Mononuclear cell (primary cell): Measurements from ENCODE around the gene SKAP1. TPM values are rescaled to one million over a fixed set of nuclear protein-coding genes. Genes with fewer than 3 reads are reported as not detected.

Experiments
- H3K27me3 ChIP-seq: 2 replicates; pipeline ENCODE4 v1.6.0; 2011; ENCODE audit warnings: low read length, control low read depth; ENCODE audit not compliant: insufficient read depth
- H3K4me1 ChIP-seq: 2 replicates; pipeline ENCODE4 v1.5.1; 2011; ENCODE audit warnings: mild to moderate bottlenecking, low read length, control low read depth; ENCODE audit not compliant: insufficient read depth
- H3K4me3 ChIP-seq: 2 replicates; pipeline ENCODE4 v1.5.1; 2011; ENCODE audit warnings: mild to moderate bottlenecking, low read length, moderate library complexity
- H3K9me3 ChIP-seq: 2 replicates; pipeline ENCODE4 v1.5.1; 2011; ENCODE audit warnings: low read depth, mild to moderate bottlenecking, control low read depth, low read length
- total RNA-seq: library from RNA; depleted of rRNA; stranded (reverse); fragments of >200 nt; gene quantifications from one replicate; pipeline ENCODE4 v1.2.3, GENCODE V29; 2012

The SKAP1 gene
- total RNA-seq, 1 donor, result 40.1 TPM

DNA sequence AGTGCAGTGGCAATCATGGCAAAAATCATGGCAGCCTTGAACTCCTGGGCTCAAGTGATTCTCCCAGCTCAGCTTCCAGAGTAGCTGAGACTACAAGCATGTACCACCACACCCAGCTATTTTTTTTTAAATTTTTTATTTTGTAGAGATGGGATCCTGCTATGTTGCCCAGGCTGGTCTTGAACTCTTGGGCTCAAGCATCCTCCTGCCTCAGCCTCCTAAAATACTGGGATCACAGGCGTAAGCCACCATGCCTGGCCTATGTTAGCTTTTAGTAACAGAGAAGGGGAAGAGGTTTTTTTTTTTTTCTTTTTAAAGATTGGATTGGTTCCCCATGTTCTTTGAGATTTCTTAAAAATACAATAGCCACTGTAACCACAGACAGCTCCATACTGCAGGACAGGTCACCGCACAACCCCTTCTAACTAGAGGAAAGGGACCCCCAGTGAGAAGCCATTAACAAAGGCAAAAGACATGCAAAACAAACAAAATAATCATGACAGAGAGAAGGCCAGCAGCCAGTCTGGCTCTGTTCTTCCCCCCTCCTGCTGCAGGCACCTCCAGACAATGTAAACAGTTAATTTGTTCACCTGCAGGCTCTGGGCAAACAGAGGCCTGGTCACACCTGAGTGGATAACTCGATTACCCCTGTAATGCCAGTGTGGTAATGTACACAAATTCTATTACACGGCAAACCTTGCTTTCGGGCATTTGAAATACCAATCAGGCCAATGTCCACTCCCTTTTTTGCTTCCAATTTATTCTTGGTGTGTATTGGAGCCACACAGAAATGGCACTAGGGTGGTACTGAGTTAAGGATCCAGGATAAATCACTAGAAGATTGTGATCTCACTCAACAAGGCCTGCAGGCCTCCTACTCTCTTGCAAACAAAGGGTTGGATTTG is 269.6 kb downstream of the SKAP1 start:
- H3K4me1 ChIP-seq, result no peaks in the 10 kb centered on the region
- no peaks in the 10 kb centered on the region for H3K27me3 ChIP-seq

GRCh38 chr17:48159232-48159631 is 270.8 kb downstream of the SKAP1 start:
- Histone ChIP-seq H3K27me3 (no peaks in the 10 kb centered on the region), H3K4me3 (no peak overlapping the region), H3K9me3 (no peaks in the 10 kb centered on the region), H3K4me1 (no peaks in the 10 kb centered on the region)

More for the DNA sequence above, 269.6 kb downstream of the SKAP1 start:
- Histone ChIP-seq H3K4me3 (no peak overlapping the region), H3K9me3 (no peaks in the 10 kb centered on the region)

DNA sequence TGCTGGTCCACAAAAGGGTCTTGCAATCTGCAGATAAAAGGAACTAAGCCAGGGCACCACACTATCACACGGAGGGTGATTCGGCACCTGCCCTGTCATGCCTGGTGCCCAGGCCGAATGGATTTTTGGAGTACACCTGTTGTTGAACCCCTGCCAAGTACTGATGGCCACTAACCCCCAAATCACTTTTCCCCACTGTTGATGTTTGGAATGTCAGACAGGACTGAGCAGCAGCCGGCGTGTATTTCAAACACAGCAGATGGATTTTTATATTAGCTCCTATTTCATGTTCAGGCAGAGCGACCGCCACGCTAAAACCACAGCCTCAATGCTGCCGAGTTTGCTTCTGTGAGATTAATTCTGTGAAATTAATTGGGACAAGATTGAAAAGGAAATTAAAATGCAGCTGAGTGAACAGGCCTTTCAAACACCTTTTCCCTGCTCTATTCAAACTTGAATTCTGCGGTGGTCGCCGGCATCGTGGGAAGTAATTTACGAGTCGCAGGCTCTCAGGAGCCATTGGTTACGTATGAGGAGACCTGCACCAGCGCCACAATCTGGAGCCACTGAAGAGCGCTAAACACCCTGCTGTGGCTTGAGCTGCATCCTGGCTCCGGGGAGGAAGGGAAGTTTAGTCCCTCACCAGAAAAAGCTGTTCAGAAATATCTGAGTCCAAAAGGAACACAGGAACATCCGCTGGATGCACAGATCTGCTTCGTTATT is 274.0 kb downstream of the SKAP1 start:
- no peaks in the 10 kb centered on the region for H3K27me3 ChIP-seq
- no peak overlapping the region for H3K4me3 ChIP-seq
- H3K4me1 ChIP-seq, result no peaks in the 10 kb centered on the region
- H3K9me3 ChIP-seq, result no peaks in the 10 kb centered on the region

- H3K9me3 ChIP-seq, result no peaks in the 10 kb centered on the region
- no peaks in the 10 kb centered on the region for H3K4me1 ChIP-seq
- peaks cover 2% of the 10 kb centered on the region for H3K27me3 ChIP-seq
- H3K4me3 ChIP-seq, result no peak overlapping the region
Measured at GRCh38 chr17:48153691-48154358, 276.2 kb downstream of the SKAP1 start.

DNA sequence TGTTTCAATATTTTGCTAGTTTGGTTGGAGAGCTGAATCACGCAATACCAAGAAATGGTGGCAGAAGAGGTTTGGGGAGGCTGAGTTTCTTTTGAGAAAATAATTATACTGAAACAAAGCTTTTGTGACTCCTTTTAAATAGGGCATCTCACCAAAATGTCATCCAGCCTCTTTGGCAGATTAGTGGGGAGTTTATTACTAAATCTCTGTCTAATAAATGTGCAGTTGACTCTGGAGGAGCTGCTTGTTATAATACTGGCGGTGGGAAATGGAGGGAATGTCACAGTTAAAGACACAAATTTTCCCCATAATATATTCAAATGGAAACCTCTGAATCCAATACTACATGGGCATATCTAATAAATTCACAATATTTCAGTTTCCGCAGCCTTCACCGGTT is 277.7 kb downstream of the SKAP1 start:
- Histone ChIP-seq H3K27me3 (peaks cover 3% of the 10 kb centered on the region), H3K4me3 (no peak overlapping the region), H3K9me3 (no peaks in the 10 kb centered on the region), H3K4me1 (no peaks in the 10 kb centered on the region)

DNA sequence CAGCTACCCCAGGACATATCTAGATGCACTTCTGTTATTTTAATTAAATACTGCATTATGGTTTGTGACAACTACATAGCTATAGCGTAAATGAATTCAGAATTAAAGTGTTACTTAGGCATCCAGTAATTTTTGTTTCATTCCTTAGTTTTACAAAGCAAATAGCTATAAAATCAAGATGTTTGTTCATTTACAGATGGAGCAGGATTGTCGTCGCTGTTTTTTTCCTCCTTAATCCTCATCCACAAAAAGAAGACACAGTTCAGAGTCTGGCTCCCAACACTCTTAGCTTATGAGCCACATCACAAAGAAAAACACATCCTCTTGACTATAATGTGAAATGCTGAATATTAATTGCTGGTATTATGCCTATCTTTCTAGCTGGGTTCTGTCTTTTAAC is 278.8 kb downstream of the SKAP1 start:
- Histone ChIP-seq H3K9me3 (no peaks in the 10 kb centered on the region), H3K4me3 (no peak overlapping the region)

DNA sequence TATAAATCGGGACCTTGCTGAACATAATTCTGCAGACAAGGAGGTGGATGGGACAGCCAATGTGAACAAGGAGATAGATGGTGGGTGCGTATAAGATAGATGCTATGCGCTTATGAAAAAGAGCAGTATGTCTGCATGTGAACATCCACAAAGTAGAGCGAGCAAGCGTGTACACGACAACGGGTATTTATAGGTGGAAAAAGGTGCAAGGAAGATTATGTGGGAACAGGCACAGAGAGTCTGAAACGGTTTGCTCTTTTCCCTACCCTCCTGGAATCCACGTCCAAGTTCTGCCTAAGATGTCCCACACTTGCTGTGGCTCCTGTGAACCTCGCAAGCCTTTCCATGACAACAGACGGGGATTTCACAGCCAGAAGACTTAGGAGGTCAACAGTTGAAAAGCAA is 279.4 kb downstream of the SKAP1 start:
- peaks cover 3% of the 10 kb centered on the region for H3K27me3 ChIP-seq
- H3K9me3 ChIP-seq, result no peaks in the 10 kb centered on the region
- no peak overlapping the region for H3K4me3 ChIP-seq
- no peaks in the 10 kb centered on the region for H3K4me1 ChIP-seq

More for the DNA sequence above, 278.8 kb downstream of the SKAP1 start:
- Histone ChIP-seq H3K27me3 (peaks cover 3% of the 10 kb centered on the region), H3K4me1 (no peaks in the 10 kb centered on the region)

- H3K27me3 ChIP-seq, result peaks cover 3% of the 10 kb centered on the region
- no peak overlapping the region for H3K4me3 ChIP-seq
- H3K9me3 ChIP-seq, result no peaks in the 10 kb centered on the region
- no peaks in the 10 kb centered on the region for H3K4me1 ChIP-seq
Measured at GRCh38 chr17:48149787-48150463, 280.1 kb downstream of the SKAP1 start.

- Histone ChIP-seq H3K27me3 (peaks cover 3% of the 10 kb centered on the region), H3K9me3 (no peaks in the 10 kb centered on the region), H3K4me1 (no peaks in the 10 kb centered on the region), H3K4me3 (no peak overlapping the region)
Measured at GRCh38 chr17:48148854-48149786, 280.9 kb downstream of the SKAP1 start.

GRCh38 chr17:48148029-48148770 is 281.8 kb downstream of the SKAP1 start:
- no peaks in the 10 kb centered on the region for H3K9me3 ChIP-seq
- peaks cover 3% of the 10 kb centered on the region for H3K27me3 ChIP-seq
- H3K4me1 ChIP-seq, result no peaks in the 10 kb centered on the region
- H3K4me3 ChIP-seq, result no peak overlapping the region

DNA sequence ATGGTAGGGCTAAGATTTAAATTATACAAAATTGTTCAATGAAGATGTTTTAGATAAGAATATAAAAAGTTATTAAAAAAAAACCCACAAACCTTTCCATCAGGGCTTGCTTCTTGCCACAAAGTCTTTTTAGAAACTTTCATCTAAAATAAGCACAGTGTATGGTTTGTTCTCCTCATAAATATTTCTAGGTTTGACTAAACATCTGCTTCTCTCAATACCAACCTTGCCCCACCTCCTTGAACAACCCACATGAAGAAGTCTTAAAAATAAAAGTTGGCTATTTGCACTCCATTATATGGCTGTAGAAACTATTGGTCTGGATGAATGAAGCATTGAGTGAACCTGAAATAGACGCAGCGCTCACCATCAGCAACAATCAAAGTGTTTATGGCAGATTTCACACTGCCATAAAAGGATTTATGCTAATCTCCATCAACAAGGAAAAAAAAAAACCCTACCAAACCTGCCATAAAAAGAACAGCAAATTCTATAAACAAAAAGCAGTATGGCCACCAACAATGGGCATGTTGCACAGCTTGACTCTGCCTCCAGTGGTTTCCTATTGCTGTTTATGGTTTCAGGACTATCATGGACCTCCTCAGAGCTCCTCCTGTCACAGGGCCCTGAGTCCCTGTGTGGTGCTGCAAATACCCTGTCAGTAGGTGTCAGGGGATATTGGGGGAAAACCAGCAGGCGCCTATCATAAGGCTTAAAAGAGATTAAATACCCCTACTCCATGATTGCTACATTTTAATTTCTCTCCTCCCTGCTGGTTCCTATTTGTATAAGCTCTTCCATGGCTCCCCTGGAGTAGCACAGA is 284.8 kb downstream of the SKAP1 start:
- no peaks in the 10 kb centered on the region for H3K9me3 ChIP-seq
- H3K4me3 ChIP-seq, result no peak overlapping the region
- peaks cover 3% of the 10 kb centered on the region for H3K27me3 ChIP-seq
- H3K4me1 ChIP-seq, result peaks cover 8% of the 10 kb centered on the region

GRCh38 chr17:48144231-48144630 is 285.8 kb downstream of the SKAP1 start:
- Histone ChIP-seq H3K27me3 (peaks cover 3% of the 10 kb centered on the region), H3K9me3 (no peaks in the 10 kb centered on the region), H3K4me1 (peaks cover 18% of the 10 kb centered on the region), H3K4me3 (no peak overlapping the region)

DNA sequence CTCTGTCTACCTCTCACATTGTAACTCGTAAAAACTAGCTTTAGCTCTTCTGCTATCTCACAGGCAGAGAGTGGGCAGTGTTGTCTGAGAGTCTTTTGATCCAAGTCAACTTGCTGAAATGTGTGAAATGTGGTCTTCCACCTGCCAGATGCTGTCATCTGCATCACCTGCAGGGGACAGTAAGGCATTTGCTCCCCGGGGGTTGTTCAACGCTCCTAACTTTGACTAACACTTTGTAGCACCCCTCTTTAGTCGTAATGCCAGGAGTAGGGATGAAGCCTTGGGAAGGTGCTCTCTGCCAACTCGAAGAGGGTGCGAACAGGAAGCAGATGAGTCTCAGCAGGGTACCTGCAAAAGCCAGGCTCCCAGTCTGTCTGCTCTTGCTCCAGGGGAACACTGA is 286.4 kb downstream of the SKAP1 start:
- no peaks in the 10 kb centered on the region for H3K27me3 ChIP-seq
- H3K4me1 ChIP-seq, result peaks cover 18% of the 10 kb centered on the region
- H3K9me3 ChIP-seq, result no peaks in the 10 kb centered on the region
- H3K4me3 ChIP-seq, result no peak overlapping the region
